Right atrium auricular region (tissue), 2 donors: Measurements from ENCODE around the gene RET. TPM values are rescaled to one million over a fixed set of nuclear protein-coding genes. Genes with fewer than 3 reads are reported as not detected.

Experiments
- DNase-seq: peaks from one replicate; pipeline ENCODE4 v3.0.0-alpha.2; 2019; ENCODE audit warnings: low spot score
- H3K27ac ChIP-seq, 2 donors: fragments of 200-600 bp; sonication (generic); 1 replicate in 1 of 2; 2 replicates in 1 of 2; pipeline ENCODE4 v1.5.1; 2016 to 2019
- H3K27me3 ChIP-seq, 2 donors: fragments of 200-600 bp; sonication (generic); one replicate each; pipeline versions ENCODE4 v1.5.1 to v1.6.0; 2017 to 2019
- H3K36me3 ChIP-seq: fragments of 200-600 bp; sonication (generic); one replicate; pipeline ENCODE4 v1.5.1; 2016
- H3K4me1 ChIP-seq, 2 donors: fragments of 200-600 bp; sonication (generic); one replicate each; pipeline versions ENCODE4 v1.5.1 to v1.6.0; 2017 to 2019
- H3K4me3 ChIP-seq, 2 donors: fragments of 200-600 bp; sonication (generic); 1 replicate in 1 of 2; 2 replicates in 1 of 2; pipeline ENCODE4 v1.5.1; 2017 to 2019; ENCODE audit warnings: mild to moderate bottlenecking in 1 of 2, moderate library complexity in 1 of 2
- H3K9me3 ChIP-seq, 2 donors: fragments of 200-600 bp; sonication (generic); one replicate each; pipeline ENCODE4 v1.5.1; 2019
- total RNA-seq, 2 donors: library from RNA; depleted of rRNA; stranded (reverse); fragments of >200 nt; gene quantifications; one replicate each; pipeline ENCODE4 v1.1.0, GENCODE V29; 2016
- TF ChIP-seq, protein P1 (sequence below), 2 donors: fragments of 200-600 bp; sonication (generic); IDR thresholded peaks; one replicate each; pipeline ENCODE4 v1.5.1; 2019; ENCODE audit warnings: antibody characterized with exemption in 2 of 2

RET gene
- total RNA-seq, 2 donors from 2014 or later = 0.12 to 0.44 TPM

DNA sequence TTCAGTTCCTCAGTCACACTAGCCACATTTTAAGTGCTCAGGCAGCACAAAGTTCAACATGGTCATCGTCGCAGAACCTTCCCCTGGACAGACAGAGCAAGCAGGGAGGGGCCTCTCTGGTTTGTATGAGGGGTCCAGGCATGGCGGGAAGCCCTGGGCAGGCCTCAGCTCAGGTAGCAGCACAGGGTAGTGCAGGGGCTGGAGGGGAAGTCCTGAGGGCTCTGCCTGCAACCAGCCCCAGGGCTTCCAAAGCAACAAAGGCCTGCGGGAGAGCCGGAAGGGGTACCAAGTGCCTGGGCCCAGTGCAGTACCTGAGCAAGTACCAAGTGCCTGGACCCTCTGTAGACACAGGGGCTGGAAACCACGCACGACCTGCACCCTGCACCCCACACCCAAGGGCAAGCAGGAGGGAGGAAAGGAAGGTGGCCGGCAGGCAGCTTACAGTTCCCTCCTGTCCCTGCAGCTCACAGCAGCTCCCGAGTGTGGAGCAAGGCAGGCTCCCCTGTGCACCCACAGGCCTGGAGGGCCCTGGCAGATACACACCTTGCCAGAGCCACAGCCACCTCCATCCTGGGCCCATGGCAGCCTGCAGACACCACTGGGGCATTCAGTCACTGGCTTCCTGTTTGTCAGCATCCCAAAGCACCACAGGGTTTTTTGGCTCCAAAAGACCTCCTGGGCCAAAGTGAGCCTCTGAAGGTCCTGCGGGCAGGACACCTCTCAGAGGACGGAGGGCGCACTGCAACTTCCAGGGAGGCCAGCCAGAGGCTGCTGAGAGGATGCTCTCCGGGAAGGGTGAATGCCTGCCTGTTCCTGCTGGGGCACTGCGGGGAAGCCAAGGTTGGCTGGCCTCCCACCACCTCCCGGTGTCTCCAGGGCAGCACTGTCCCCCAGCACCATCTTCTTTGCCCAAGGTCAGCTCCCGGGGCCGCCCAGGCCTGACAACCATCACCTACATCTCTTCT is 6.5 kb upstream of the RET start:
- DNase-seq = no peak
- Histone ChIP-seq H3K27ac (no peak overlapping the region), H3K4me3 (no peak overlapping the region), H3K4me1 (no peaks in the 10 kb centered on the region), H3K27me3 (peaks cover 0 to 3% of the 10 kb centered on the region in 2 donors), H3K9me3 (no peaks in the 10 kb centered on the region), H3K36me3 (no peaks in the 10 kb centered on the region)
- TF ChIP-seq, protein P1, sequence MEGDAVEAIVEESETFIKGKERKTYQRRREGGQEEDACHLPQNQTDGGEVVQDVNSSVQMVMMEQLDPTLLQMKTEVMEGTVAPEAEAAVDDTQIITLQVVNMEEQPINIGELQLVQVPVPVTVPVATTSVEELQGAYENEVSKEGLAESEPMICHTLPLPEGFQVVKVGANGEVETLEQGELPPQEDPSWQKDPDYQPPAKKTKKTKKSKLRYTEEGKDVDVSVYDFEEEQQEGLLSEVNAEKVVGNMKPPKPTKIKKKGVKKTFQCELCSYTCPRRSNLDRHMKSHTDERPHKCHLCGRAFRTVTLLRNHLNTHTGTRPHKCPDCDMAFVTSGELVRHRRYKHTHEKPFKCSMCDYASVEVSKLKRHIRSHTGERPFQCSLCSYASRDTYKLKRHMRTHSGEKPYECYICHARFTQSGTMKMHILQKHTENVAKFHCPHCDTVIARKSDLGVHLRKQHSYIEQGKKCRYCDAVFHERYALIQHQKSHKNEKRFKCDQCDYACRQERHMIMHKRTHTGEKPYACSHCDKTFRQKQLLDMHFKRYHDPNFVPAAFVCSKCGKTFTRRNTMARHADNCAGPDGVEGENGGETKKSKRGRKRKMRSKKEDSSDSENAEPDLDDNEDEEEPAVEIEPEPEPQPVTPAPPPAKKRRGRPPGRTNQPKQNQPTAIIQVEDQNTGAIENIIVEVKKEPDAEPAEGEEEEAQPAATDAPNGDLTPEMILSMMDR (IDR thresholded peaks at IDR 0.05) = no peak

DNA sequence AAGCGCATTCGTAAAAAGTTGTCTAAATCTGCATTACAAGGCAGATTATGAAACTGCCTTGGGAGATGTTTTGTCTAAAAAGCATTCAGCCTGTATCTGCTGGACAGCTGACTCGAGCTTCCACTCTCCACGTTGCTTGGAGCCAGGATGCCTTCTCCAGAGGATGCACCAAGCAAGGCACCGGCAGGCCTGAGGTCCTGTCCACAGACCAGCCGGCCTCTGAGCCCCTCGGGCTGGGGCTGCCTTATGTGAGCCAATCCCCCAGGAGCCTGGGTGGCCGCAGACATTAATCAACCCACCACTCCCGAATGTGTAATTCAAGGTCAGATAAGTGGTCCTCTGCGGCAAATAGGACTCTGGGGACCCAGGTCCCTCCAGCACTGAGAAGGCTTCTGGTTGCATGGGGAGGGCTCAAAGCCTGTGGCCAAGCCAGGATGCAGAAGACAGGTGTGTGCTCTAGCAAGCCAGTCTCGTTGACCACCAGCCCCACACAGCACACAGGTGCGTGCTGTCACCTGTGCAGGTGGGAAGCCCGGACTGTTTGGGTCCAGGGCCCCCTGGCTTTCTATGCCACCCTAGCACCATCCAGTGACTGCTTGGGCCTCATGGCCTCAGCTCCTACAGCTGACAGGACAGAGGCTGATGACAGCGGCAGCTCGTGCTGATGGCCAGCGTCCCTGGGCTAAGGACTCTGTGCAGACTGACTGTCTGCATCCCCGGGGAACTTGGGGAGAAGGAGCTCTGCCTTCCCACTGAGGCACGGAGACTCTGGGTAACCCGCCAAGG is 4.8 kb upstream of the RET start:
- TF ChIP-seq, protein P1 (IDR thresholded peaks at IDR 0.05) = no peak
- Histone ChIP-seq H3K4me3 (no peak overlapping the region), H3K36me3 (no peaks in the 10 kb centered on the region), H3K27ac (no peak overlapping the region), H3K27me3 (peaks cover 0 to 14% of the 10 kb centered on the region in 2 donors), H3K9me3 (no peaks in the 10 kb centered on the region), H3K4me1 (peaks cover 0 to 9% of the 10 kb centered on the region in 2 donors)
- DNase-seq = no peak

DNA sequence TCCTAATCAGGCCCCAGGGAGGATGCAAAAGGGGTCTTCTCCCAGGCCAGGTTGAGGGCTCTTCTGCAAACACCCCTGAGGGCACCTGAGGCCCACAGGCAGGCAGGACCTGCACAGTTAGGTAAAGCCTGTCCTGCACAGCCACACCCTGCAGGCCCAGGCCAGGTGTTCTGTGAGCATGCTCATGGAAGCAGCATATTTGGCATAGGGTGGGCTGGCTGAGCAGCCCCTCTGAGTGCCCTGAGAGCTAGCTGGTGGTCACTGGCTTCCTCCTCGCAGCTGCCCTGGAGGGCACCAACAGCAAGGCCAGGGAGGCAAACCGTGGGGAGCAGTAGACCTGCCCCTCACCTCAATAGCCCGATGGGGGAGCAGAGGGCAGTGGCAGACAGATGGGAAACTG is 3.7 kb upstream of the RET start:
- no peak overlapping the region for H3K27ac ChIP-seq
- TF ChIP-seq, protein P1 (IDR thresholded peaks at IDR 0.05) = no peak
- H3K27me3 ChIP-seq = peaks cover 0 to 19% of the 10 kb centered on the region in 2 donors
- peaks cover 0 to 9% of the 10 kb centered on the region in 2 donors for H3K4me1 ChIP-seq
- H3K36me3 ChIP-seq = no peaks in the 10 kb centered on the region
- no peak for DNase-seq
- H3K9me3 ChIP-seq = no peaks in the 10 kb centered on the region
- no peak overlapping the region for H3K4me3 ChIP-seq

DNA sequence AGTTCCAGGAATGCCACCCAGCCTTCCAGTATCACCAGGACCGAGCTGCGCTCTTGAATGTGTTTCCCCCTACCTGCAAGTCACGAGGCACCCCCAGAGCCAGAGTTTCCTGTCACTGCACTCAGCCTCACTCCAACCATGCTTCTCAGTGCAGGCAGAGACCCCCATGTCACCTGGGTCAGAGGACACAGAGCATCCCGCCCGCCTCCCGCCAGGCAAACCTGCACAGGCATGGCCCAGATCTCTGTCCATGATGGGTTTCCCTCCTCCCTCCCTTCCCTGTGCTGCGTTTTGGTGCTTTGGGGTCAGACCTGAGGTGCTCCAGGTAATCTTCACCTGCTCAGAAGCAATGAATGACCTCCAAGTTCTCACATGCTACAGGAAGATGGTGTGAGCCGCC is 3.1 kb upstream of the RET start:
- no peak for DNase-seq
- peaks cover 0 to 9% of the 10 kb centered on the region in 2 donors for H3K4me1 ChIP-seq
- H3K27me3 ChIP-seq = peaks cover 0 to 22% of the 10 kb centered on the region in 2 donors
- TF ChIP-seq, protein P1 (IDR thresholded peaks at IDR 0.05) = no peak
- H3K9me3 ChIP-seq = no peaks in the 10 kb centered on the region
- no peaks in the 10 kb centered on the region for H3K36me3 ChIP-seq
- no peak overlapping the region for H3K27ac ChIP-seq
- no peak overlapping the region for H3K4me3 ChIP-seq

DNA sequence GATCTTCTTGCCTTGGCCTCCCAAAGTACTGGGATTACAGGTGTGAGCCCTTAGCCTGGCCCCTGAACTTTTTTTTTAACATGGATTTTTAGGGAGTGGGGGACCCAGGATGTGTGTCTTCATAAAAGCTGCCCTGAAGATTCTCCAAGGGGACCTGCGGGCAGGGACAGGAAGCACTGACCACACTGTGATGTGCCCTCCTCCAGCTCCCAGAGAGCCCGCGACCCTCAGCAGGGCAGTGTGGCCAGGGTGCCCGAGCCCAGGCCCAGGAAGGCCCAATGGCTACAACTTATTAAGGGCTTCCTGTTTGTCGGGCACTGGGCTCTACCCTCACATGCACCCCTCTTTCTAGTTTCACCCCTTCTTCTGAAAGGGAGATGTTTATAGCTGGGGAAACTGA is 2.5 kb upstream of the RET start:
- Histone ChIP-seq H3K4me3 (no peak overlapping the region), H3K27me3 (peaks cover 0 to 22% of the 10 kb centered on the region in 2 donors), H3K4me1 (peaks cover 0 to 9% of the 10 kb centered on the region in 2 donors), H3K9me3 (no peaks in the 10 kb centered on the region), H3K27ac (no peak overlapping the region), H3K36me3 (no peaks in the 10 kb centered on the region)
- TF ChIP-seq, protein P1 (IDR thresholded peaks at IDR 0.05) = no peak
- no peak for DNase-seq
